HG03108 (cell line): ENCODE results near the gene TP73.
"Not testable (repeated sequence)": the region's sequence is repeated elsewhere in the genome, so short reads cannot be mapped to it uniquely, and the experiment has no call there.

Source experiments
- ATAC-seq: cut with Tn5 transposase; IDR thresholded peaks from one replicate; pipeline ENCODE4 v1.9.1; 2021; ENCODE audit warnings: moderate library complexity; ENCODE audit not compliant: unreplicated experiment

The TP73 gene

GRCh38 chr1:3740042-3740441, 87.7 kb downstream of the TP73 start:
- ATAC-seq, result no peak

- no peak for ATAC-seq
Observed at GRCh38 chr1:3740752-3741151, 88.4 kb downstream of the TP73 start.

- ATAC-seq, result no peak
Observed at GRCh38 chr1:3741566-3742438, 89.5 kb downstream of the TP73 start.

GRCh38 chr1:3742439-3743298, 90.4 kb downstream of the TP73 start:
- no peak for ATAC-seq

- ATAC-seq, result no peak
Observed at GRCh38 chr1:3743421-3743820, 91.1 kb downstream of the TP73 start.

- ATAC-seq, result no peak
Observed at GRCh38 chr1:3743826-3744225, 91.5 kb downstream of the TP73 start.

GRCh38 chr1:3744646-3745045, 92.3 kb downstream of the TP73 start:
- no peak for ATAC-seq

GRCh38 chr1:3745071-3745470, 92.8 kb downstream of the TP73 start:
- no peak for ATAC-seq

- ATAC-seq, result no peak
Observed at GRCh38 chr1:3745590-3746381, 93.5 kb downstream of the TP73 start.

GRCh38 chr1:3746389-3746829, 94.1 kb downstream of the TP73 start:
- ATAC-seq, result no peak

- peak; percentile 84 for ATAC-seq
Observed at GRCh38 chr1:3746830-3747521, 94.7 kb downstream of the TP73 start.

- no peak for ATAC-seq
Observed at GRCh38 chr1:3747522-3747848, 95.2 kb downstream of the TP73 start.

GRCh38 chr1:3747903-3748302, 95.6 kb downstream of the TP73 start:
- ATAC-seq, result no peak

GRCh38 chr1:3748316-3748900, 96.1 kb downstream of the TP73 start:
- ATAC-seq, result not testable (repeated sequence)

- ATAC-seq, result no peak
Observed at GRCh38 chr1:3749512-3749911, 97.2 kb downstream of the TP73 start.

- no peak for ATAC-seq
Observed at GRCh38 chr1:3750741-3751140, 98.4 kb downstream of the TP73 start.

GRCh38 chr1:3752400-3752945, 100.2 kb downstream of the TP73 start, which contains the start of gene CCDC27:
TSS of gene CCDC27 (plus strand) at chr1:3752450. CDS start at chr1:3752482, 32 bp downstream.
- no peak for ATAC-seq

GRCh38 chr1:3753656-3754454, 101.5 kb downstream of the TP73 start:
- no peak for ATAC-seq

GRCh38 chr1:3756394-3756793, 104.1 kb downstream of the TP73 start:
- ATAC-seq, result no peak
